ENCODE results near the gene NUDT19.
A peak's percentile ranks its signal among the peaks of the same experiment; 100 is the strongest.
"Not testable (repeated sequence)": the region's sequence is repeated elsewhere in the genome, so short reads cannot be mapped to it uniquely, and the experiment has no call there.

NUDT19 gene

GRCh38 chr19:32691291-32691951 is at the start of gene NUDT19:
TSS of gene NUDT19 (plus strand) at chr19:32691821. CDS start at chr19:32691961, 140 bp downstream.
- Histone ChIP-seq H3K9ac (ENCODE audit: low read depth in 1 of 2, low read length in 2 of 2) (peak within 1 kb of the TSS; percentile 83 to 85), H3K4me1 (ENCODE audit: control insufficient read depth in 2 of 2, insufficient read depth in 2 of 2, low read length in 2 of 2) (peaks cover 20 to 25% of the 10 kb centered on the region in 2 donors), H3K36me3 (ENCODE audit: control insufficient read depth in 2 of 2, insufficient read depth in 2 of 2, low read length in 2 of 2) (no peaks in the 10 kb centered on the region), H3K9me3 (ENCODE audit: control insufficient read depth in 2 of 2, low read length in 2 of 2) (no peaks in the 10 kb centered on the region), H3K4me3 (ENCODE audit: low read length in 2 of 2) (peak within 1 kb of the TSS; percentile 75 to 85), H3K27me3 (ENCODE audit: control insufficient read depth in 2 of 2, insufficient read depth in 2 of 2, low read length in 2 of 2) (no peaks in the 10 kb centered on the region), H3K27ac (ENCODE audit: low read depth in 2 of 2, low read length in 2 of 2) (peak within 1 kb of the TSS; percentile 82 to 86)

GRCh38 chr19:32642771-32643170 is 48.9 kb upstream of the NUDT19 start:
- no peaks in the 10 kb centered on the region for H3K4me1 ChIP-seq (ENCODE audit: control insufficient read depth in 2 of 2, insufficient read depth in 2 of 2, low read length in 2 of 2)
- H3K9ac ChIP-seq (ENCODE audit: low read depth in 1 of 2, low read length in 2 of 2): no peak overlapping the region
- peaks cover 52 to 57% of the 10 kb centered on the region in 2 donors for H3K36me3 ChIP-seq (ENCODE audit: control insufficient read depth in 2 of 2, insufficient read depth in 2 of 2, low read length in 2 of 2)
- H3K9me3 ChIP-seq (ENCODE audit: control insufficient read depth in 2 of 2, low read length in 2 of 2): no peaks in the 10 kb centered on the region
- H3K27ac ChIP-seq (ENCODE audit: low read depth in 2 of 2, low read length in 2 of 2): no peak overlapping the region
- no peaks in the 10 kb centered on the region for H3K27me3 ChIP-seq (ENCODE audit: control insufficient read depth in 2 of 2, insufficient read depth in 2 of 2, low read length in 2 of 2)
- H3K4me3 ChIP-seq (ENCODE audit: low read length in 2 of 2): no peak overlapping the region

GRCh38 chr19:32646556-32646955 is 45.1 kb upstream of the NUDT19 start:
- Histone ChIP-seq H3K9me3 (ENCODE audit: control insufficient read depth in 2 of 2, low read length in 2 of 2) (no peaks in the 10 kb centered on the region), H3K36me3 (ENCODE audit: control insufficient read depth in 2 of 2, insufficient read depth in 2 of 2, low read length in 2 of 2) (peaks cover 34 to 40% of the 10 kb centered on the region in 2 donors), H3K27me3 (ENCODE audit: control insufficient read depth in 2 of 2, insufficient read depth in 2 of 2, low read length in 2 of 2) (no peaks in the 10 kb centered on the region), H3K4me1 (ENCODE audit: control insufficient read depth in 2 of 2, insufficient read depth in 2 of 2, low read length in 2 of 2) (no peaks in the 10 kb centered on the region), H3K4me3 (ENCODE audit: low read length in 2 of 2) (no peak overlapping the region), H3K27ac (ENCODE audit: low read depth in 2 of 2, low read length in 2 of 2) (no peak overlapping the region), H3K9ac (ENCODE audit: low read depth in 1 of 2, low read length in 2 of 2) (no peak overlapping the region)

- H3K27ac ChIP-seq (ENCODE audit: low read depth in 2 of 2, low read length in 2 of 2): no peak overlapping the region
- peaks cover 27 to 33% of the 10 kb centered on the region in 2 donors for H3K36me3 ChIP-seq (ENCODE audit: control insufficient read depth in 2 of 2, insufficient read depth in 2 of 2, low read length in 2 of 2)
- H3K9ac ChIP-seq (ENCODE audit: low read depth in 1 of 2, low read length in 2 of 2): no peak overlapping the region
- H3K4me3 ChIP-seq (ENCODE audit: low read length in 2 of 2): no peak overlapping the region
- no peaks in the 10 kb centered on the region for H3K9me3 ChIP-seq (ENCODE audit: control insufficient read depth in 2 of 2, low read length in 2 of 2)
- H3K4me1 ChIP-seq (ENCODE audit: control insufficient read depth in 2 of 2, insufficient read depth in 2 of 2, low read length in 2 of 2): no peaks in the 10 kb centered on the region
- H3K27me3 ChIP-seq (ENCODE audit: control insufficient read depth in 2 of 2, insufficient read depth in 2 of 2, low read length in 2 of 2): no peaks in the 10 kb centered on the region
Observed at GRCh38 chr19:32647361-32647760, 44.3 kb upstream of the NUDT19 start.

- H3K9me3 ChIP-seq (ENCODE audit: control insufficient read depth in 2 of 2, low read length in 2 of 2): no peaks in the 10 kb centered on the region
- no peak overlapping the region for H3K9ac ChIP-seq (ENCODE audit: low read depth in 1 of 2, low read length in 2 of 2)
- no peaks in the 10 kb centered on the region for H3K27me3 ChIP-seq (ENCODE audit: control insufficient read depth in 2 of 2, insufficient read depth in 2 of 2, low read length in 2 of 2)
- H3K27ac ChIP-seq (ENCODE audit: low read depth in 2 of 2, low read length in 2 of 2): no peak overlapping the region
- H3K4me3 ChIP-seq (ENCODE audit: low read length in 2 of 2): no peak overlapping the region
- H3K4me1 ChIP-seq (ENCODE audit: control insufficient read depth in 2 of 2, insufficient read depth in 2 of 2, low read length in 2 of 2): peaks cover 4 to 9% of the 10 kb centered on the region in 2 donors
- peaks cover 18 to 24% of the 10 kb centered on the region in 2 donors for H3K36me3 ChIP-seq (ENCODE audit: control insufficient read depth in 2 of 2, insufficient read depth in 2 of 2, low read length in 2 of 2)
Observed at GRCh38 chr19:32649751-32650150, 41.9 kb upstream of the NUDT19 start.

GRCh38 chr19:32650671-32651070 is 41.0 kb upstream of the NUDT19 start:
- peaks cover 18 to 27% of the 10 kb centered on the region in 2 donors for H3K36me3 ChIP-seq (ENCODE audit: control insufficient read depth in 2 of 2, insufficient read depth in 2 of 2, low read length in 2 of 2)

GRCh38 chr19:32651729-32652140 is 39.9 kb upstream of the NUDT19 start:
- H3K4me3 ChIP-seq (ENCODE audit: low read length in 2 of 2): no peak overlapping the region
- H3K9ac ChIP-seq (ENCODE audit: low read depth in 1 of 2, low read length in 2 of 2): no peak overlapping the region
- peaks cover 18 to 25% of the 10 kb centered on the region in 2 donors for H3K36me3 ChIP-seq (ENCODE audit: control insufficient read depth in 2 of 2, insufficient read depth in 2 of 2, low read length in 2 of 2)
- H3K9me3 ChIP-seq (ENCODE audit: control insufficient read depth in 2 of 2, low read length in 2 of 2): no peaks in the 10 kb centered on the region
- H3K27ac ChIP-seq (ENCODE audit: low read depth in 2 of 2, low read length in 2 of 2): no peak overlapping the region
- H3K4me1 ChIP-seq (ENCODE audit: control insufficient read depth in 2 of 2, insufficient read depth in 2 of 2, low read length in 2 of 2): peaks cover 4 to 9% of the 10 kb centered on the region in 2 donors
- H3K27me3 ChIP-seq (ENCODE audit: control insufficient read depth in 2 of 2, insufficient read depth in 2 of 2, low read length in 2 of 2): no peaks in the 10 kb centered on the region

More at GRCh38 chr19:32650671-32651070, 41.0 kb upstream of the NUDT19 start:
- Histone ChIP-seq H3K9ac (ENCODE audit: low read depth in 1 of 2, low read length in 2 of 2) (no peak overlapping the region), H3K9me3 (ENCODE audit: control insufficient read depth in 2 of 2, low read length in 2 of 2) (no peaks in the 10 kb centered on the region), H3K27me3 (ENCODE audit: control insufficient read depth in 2 of 2, insufficient read depth in 2 of 2, low read length in 2 of 2) (no peaks in the 10 kb centered on the region), H3K27ac (ENCODE audit: low read depth in 2 of 2, low read length in 2 of 2) (no peak overlapping the region), H3K4me3 (ENCODE audit: low read length in 2 of 2) (no peak overlapping the region), H3K4me1 (ENCODE audit: control insufficient read depth in 2 of 2, insufficient read depth in 2 of 2, low read length in 2 of 2) (peaks cover 4 to 9% of the 10 kb centered on the region in 2 donors)

- not testable (repeated sequence) for H3K9me3 ChIP-seq (ENCODE audit: control insufficient read depth in 2 of 2, low read length in 2 of 2); H3K27me3 ChIP-seq (ENCODE audit: control insufficient read depth in 2 of 2, insufficient read depth in 2 of 2, low read length in 2 of 2); H3K4me3 ChIP-seq (ENCODE audit: low read length in 2 of 2); H3K4me1 ChIP-seq (ENCODE audit: control insufficient read depth in 2 of 2, insufficient read depth in 2 of 2, low read length in 2 of 2); H3K9ac ChIP-seq (ENCODE audit: low read depth in 1 of 2, low read length in 2 of 2)
- Histone ChIP-seq H3K36me3 (ENCODE audit: control insufficient read depth in 2 of 2, insufficient read depth in 2 of 2, low read length in 2 of 2) (peaks cover 16 to 20% of the 10 kb centered on the region in 2 donors), H3K27ac (ENCODE audit: low read depth in 2 of 2, low read length in 2 of 2) (peak overlapping the region in 1 of 2 donors; percentile 62)
Observed at GRCh38 chr19:32652331-32652730, 39.3 kb upstream of the NUDT19 start.

GRCh38 chr19:32652894-32653598 is 38.6 kb upstream of the NUDT19 start:
- Histone ChIP-seq H3K9me3 (ENCODE audit: control insufficient read depth in 2 of 2, low read length in 2 of 2) (no peaks in the 10 kb centered on the region), H3K4me3 (ENCODE audit: low read length in 2 of 2) (no peak overlapping the region), H3K4me1 (ENCODE audit: control insufficient read depth in 2 of 2, insufficient read depth in 2 of 2, low read length in 2 of 2) (peaks cover 4 to 9% of the 10 kb centered on the region in 2 donors), H3K27me3 (ENCODE audit: control insufficient read depth in 2 of 2, insufficient read depth in 2 of 2, low read length in 2 of 2) (no peaks in the 10 kb centered on the region), H3K27ac (ENCODE audit: low read depth in 2 of 2, low read length in 2 of 2) (peak overlapping the region; percentile 41 to 62), H3K36me3 (ENCODE audit: control insufficient read depth in 2 of 2, insufficient read depth in 2 of 2, low read length in 2 of 2) (peaks cover 14 to 16% of the 10 kb centered on the region in 2 donors), H3K9ac (ENCODE audit: low read depth in 1 of 2, low read length in 2 of 2) (no peak overlapping the region)

- Histone ChIP-seq H3K9me3 (ENCODE audit: control insufficient read depth in 2 of 2, low read length in 2 of 2) (no peaks in the 10 kb centered on the region), H3K36me3 (ENCODE audit: control insufficient read depth in 2 of 2, insufficient read depth in 2 of 2, low read length in 2 of 2) (peaks cover 15 to 17% of the 10 kb centered on the region in 2 donors), H3K27me3 (ENCODE audit: control insufficient read depth in 2 of 2, insufficient read depth in 2 of 2, low read length in 2 of 2) (no peaks in the 10 kb centered on the region), H3K9ac (ENCODE audit: low read depth in 1 of 2, low read length in 2 of 2) (no peak overlapping the region), H3K4me3 (ENCODE audit: low read length in 2 of 2) (no peak overlapping the region), H3K4me1 (ENCODE audit: control insufficient read depth in 2 of 2, insufficient read depth in 2 of 2, low read length in 2 of 2) (peaks cover 4 to 9% of the 10 kb centered on the region in 2 donors), H3K27ac (ENCODE audit: low read depth in 2 of 2, low read length in 2 of 2) (peak overlapping the region; percentile 41 to 62)
Observed at GRCh38 chr19:32653599-32653915, 38.1 kb upstream of the NUDT19 start.

Data from mucosa of rectum (tissue), 2 donors.